SKM-1 treated with dmso at 0.1 percent for 144 hours (cell line): Measurements from ENCODE around the gene RRAS2.
"Not testable (repeated sequence)": the region's sequence is repeated elsewhere in the genome, so short reads cannot be mapped to it uniquely, and the experiment has no call there.

Experiments used
- DNase-seq: peaks from one replicate; lab custom pipeline; 2025; ENCODE audit not compliant: unreplicated experiment; lab: John Stamatoyannopoulos, UW

The RRAS2 gene

DNA sequence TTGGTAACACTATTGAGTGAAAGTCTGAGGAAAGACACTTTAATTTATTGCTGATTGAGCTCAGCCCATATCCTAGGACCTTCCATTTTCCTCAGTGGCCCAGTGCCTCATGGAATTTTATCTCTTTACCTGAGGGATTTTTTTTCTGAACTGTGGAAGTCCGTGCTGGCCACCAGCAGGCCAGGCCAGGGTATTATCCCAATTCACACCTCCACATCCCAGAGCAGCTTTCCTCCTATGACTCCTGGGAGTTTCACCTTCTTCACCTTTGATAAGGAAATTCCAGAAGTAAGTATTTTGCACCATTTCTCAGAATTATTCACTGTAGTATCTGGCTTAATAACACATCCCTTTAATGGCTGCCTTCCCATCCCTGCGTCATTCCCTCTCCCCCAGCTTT, 13.0 kb upstream of the RRAS2 start:
- DNase-seq, result no peak

DNA sequence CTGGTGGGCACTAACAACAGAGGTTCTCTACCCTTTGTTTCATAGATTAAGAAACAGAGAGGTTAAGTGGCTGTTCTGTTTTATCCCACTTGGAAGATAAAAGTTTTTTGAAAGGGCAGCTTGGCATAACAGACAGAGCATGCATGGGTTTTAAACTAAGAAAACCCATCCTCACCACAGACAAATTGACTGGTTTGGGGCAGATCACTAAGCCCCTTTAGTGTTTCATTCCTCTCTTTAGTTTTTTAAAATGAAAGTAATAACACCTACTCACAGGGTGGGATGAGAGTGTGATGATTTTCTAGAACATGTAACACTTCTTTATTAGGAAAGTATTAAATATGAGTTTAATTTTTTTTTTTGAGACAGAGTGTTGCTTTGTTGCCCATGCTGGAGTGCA, 12.3 kb upstream of the RRAS2 start:
- no peak for DNase-seq

DNA sequence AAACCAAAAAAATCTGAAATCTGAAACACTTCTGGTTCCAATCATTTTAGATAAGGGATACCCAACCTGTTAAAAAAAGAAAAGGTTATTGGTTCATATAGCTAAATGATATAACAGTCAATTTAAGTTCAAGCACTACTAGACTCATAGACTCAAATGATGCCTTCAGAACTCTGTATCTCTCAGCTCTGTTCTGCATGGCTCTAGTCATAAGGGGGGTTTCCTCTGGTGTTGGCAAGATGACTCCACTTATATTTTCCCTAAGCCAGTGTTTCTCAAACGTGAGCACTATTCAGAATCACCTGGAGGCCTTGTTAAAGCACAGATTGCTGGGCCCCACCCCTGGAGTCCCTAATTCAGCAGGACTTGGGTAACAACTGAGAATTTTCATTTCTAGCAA, 11.5 kb upstream of the RRAS2 start:
- DNase-seq, result no peak

DNA sequence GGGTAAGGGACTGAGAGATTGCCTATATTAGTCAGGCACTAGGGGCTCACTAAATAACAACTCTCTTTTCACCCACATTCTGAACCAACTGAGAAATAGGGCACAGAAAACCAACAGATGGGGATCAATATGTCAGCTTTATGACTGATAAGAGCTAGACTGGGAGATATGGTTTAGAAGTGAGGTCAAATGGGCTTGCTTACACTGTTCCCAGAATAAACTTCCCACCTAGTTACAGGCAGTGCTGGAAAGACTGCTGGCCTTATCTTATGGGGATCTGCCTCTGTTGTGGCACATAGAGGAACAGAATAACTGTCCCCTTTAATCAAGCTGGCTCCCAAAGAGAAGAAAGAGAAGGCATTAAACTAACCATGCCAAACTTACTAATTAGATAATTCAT, 10.6 kb upstream of the RRAS2 start:
- DNase-seq, result no peak

DNA sequence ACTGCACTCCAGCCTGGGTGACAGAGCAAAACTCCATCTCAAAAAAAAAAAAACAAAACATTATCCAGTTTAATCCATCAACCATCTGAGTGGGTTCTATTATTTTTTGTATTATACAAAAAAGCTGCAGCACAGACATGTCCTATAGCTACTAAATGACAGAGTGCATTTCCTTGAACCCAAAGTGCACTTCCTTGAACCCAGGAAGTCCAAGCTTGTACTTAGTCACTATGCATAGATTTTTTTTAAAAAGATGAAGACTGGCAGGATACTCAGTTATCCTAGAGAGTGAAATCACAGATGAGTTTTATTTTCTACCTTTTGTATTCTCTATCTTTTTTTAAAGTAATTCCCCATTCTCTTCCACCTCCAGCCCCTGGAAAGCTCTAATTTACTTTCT, 8.0 kb upstream of the RRAS2 start:
- DNase-seq, result no peak

DNA sequence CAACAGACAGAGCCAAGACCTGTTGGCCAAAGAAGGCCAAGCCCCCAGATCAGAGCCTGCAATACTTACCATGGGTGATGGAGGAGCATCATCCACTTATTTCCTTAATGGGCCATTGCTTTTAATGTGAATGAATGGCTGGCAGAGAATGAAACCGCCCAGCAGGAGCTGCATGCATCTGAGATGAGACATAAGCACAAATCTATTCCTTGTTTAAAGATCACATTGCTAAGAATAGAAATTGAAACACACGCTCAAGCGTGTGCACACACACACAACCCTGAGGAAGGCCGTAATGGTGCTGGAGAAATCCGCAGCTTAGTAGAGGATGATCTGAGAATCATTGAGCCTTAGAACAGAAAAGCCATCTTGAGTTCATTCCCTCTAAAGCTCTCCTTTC, 5.3 kb upstream of the RRAS2 start:
- DNase-seq, result no peak

DNA sequence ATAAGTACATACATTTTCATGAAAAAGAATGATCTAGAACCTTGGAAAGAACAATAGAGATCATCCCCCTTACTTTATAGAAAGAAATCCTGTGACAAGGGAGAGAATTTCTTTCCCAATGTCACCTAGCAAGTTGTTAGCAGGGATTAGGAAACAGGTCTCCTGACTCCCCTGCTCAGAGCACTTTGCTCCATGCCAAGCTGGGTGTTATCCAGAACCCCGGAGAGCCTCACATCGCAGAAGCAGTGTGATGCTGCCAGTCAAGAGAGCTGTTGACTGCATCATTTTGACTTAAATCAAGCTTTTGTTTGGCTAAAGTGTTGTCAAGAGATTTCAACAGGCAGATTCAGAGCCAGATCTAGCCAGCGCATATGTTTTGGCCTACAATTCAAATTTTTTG, 3.6 kb upstream of the RRAS2 start:
- no peak for DNase-seq

DNA sequence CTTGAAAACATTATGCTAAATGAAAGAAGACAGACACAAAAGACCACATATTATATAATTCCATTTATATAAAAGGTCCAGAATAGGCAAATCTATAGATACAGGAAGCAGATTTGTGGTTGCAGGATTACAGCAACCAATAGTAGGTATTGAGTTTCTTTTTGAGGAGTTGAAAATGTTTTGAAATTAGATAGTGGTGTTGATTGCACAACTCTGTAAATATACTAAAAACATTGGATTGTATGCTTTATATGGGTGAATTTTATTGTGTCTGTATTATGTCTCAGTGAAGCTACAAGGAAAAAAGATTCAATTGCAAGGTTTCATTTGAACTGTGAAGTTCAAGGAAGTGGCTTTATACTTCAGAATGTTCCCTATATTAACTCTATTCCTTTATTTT, 3.0 kb upstream of the RRAS2 start:
- no peak for DNase-seq

DNA sequence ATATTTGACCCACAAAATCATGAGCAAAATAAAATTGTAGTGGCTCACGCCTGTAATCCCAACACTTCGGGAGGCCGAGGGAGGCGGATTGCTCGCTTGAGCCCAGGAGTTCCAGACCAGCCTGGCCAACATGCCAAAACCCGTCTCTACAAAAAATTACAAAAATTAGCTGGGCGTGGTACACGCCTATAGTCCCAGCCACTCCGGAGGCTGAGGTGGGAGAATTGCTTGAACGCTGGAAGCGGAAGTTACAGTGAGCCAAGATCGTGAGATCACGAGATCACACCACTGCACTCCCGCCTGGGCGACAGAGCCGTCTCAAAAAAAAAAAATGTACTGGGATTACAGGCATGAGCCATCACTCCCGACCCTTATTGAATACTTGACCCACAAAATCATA, 2.0 kb upstream of the RRAS2 start:
- no peak for DNase-seq

DNA sequence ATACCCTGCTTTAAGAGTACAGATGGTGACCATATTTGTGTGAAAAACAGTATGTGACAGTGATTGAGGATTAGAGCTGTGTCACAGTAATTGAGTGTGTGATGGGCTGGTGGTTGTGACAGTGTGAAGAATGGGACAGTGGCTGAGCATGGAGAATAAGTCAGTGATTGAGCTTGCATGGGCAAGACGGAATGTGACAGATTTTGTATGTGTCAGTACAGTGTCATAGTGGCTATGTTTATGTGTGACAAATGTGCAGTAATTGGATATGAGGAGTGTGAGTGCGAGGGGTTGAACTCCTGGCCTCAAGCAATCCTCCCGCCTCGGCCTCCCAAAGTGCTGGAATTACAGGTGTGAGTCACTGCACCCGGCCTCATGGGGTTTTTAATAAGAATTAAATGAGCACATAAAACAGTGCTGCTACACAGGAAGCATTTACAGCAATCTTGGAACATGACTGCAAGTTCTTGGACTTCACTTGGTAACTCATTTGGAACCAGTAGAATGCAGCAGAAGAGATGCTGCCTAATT, 583 bp upstream of the RRAS2 start:
- no peak for DNase-seq

DNA sequence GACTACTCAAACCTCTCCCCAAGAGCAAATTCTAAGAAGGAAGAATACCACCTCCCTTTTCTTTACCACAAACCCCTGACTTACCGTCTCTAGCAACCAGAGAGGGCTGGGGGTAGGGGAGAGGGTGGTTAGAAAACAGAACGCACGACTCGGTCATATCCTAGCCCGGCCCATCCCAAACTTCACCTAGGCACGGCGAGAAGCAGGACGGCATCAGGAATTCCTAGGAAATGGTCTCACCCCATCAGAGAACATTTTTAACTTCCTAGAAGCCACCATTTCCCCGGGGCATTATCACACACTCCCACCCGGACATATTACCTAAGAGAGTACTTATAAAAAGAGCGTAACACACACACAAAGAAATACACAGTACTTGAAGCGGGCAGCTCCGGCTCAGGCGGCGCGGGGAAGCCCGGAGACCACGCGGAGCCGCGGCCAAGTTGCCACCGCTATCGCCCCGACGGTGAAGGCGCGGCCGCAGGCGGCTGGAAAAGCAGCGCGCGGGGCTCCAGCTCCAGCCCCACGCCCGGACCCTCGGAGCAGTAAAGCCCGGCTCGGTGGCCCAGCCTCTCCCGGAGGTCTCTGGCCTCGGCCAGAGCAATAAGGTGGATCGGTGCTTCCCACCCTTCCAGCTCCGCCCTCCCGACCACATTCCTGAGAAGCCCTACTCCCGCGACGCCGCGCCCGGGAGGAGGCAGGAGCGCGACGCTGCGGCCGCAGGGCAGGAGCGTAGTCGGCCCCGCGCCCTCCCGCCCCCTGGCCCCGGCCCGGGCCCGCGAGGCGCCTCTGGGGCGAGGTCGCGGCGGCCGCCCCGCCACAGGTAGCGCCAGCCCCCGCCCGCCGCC, 878 bp downstream of the RRAS2 start:
- DNase-seq, result no peak

DNA sequence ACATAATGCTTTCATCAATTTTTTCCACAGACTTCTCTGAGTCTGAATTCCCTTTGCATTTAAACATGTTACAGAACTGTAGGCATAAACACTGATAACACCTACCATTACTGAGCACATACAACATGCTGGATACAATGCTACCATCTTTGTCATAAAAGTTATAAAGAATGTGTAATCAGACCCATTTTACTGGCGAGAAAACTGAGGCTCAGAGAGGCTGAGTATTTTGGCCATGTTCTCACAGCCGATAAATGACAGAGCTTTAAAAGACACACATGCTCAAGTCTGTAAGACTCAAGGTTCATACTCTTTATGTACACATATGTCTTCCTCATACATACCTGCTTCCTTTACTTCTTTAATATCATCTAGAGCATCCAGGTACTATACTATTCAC, 2.6 kb downstream of the RRAS2 start:
- DNase-seq, result no peak

DNA sequence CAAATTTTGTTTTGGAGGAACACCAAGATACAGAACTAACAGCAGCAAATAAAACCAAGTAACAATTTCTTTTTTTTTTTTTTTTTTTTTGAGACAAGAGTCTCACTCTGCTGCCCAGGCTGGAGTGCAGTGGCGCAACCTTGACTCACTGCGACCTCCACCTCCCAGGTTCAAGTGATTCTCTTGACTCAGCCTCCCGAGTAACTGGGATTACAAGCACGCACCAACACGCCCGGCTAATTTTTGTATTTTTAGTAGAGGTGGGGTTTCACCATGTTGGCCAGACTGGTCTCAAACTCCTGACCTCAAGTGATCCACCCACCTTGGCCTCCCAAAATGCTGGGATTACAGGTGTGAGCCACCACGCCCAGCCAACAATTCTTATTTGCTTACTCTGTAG, 4.4 kb downstream of the RRAS2 start:
- not testable (repeated sequence) for DNase-seq

DNA sequence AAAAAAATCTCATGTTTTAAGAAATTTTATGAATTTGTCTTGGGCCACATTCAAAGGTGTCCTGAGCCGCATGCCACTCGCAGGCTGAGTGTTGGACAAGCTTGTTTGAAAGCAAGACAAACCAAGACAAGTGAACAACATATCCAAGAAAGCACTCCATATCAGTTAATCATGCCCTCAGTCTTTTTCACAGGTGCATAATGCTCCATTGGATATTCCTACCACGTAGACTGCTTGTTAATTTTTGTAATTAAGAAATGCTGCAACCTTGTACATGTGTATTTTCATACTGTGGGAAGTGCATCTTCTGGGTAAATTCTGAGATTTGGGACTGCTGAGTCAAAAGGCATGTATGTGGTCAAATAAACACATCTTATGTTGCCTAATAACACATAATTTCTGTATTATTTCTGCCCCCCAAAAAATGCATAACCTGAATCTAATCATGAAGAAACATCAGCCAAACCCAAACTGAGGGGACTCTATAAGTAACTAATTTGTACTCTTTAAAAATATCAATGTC, 8.2 kb downstream of the RRAS2 start:
- no peak for DNase-seq

DNA sequence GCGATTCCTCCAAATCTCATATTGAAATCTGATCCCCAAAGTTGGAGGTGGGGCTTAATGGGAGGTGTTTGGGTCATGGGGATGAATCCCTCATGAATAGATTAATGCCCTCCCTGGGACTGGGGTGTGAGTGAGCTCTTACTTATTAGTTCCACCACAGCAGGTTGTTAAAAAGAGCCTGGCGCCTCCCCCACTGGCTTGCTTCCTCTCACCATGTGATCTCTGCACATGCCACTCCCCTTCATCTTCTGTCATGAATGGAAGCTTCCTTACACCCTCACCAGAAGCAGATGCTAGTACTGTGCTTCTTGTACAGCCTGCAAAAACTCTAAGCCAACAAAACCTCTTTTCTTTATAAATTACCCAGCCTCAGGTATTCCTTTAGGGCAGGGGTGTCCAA, 8.8 kb downstream of the RRAS2 start:
- no peak for DNase-seq

DNA sequence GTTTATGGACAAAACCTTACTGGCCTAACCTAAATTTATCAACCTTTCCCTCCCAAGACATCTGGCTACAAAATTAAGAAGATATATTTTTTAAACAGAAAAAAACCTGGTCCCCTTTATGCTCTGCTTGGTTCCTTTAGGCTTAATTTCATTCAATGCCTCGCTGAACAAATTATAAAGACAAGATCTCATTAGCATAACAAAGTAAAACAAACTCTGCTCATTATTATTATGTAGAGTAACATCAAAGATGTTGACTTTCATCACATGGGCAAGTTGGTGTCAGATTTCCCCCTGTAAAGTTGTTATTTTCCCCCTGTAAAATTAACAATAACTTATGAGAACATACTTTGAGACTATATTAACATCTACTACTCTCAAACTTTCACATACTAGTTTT, 11.0 kb downstream of the RRAS2 start:
- DNase-seq, result no peak

DNA sequence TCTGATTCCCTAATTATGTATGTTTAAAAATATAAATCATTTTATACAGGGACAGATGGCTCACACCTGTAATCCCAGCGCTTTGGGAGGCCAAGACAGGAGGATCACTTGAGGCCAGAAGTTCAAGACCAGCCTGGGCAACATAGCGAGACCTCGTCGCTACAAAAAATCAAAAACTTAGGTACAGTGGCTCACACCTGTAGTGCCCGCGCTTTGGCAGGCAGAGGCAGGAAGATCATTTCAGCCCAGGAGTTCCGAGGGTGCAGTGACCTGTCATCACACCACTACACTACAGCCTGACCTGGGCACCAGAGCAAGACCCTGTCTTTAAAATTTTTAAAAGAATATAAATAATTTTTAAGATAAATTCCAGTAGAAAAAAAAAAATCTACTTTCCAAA, 11.5 kb downstream of the RRAS2 start:
- DNase-seq, result no peak

DNA sequence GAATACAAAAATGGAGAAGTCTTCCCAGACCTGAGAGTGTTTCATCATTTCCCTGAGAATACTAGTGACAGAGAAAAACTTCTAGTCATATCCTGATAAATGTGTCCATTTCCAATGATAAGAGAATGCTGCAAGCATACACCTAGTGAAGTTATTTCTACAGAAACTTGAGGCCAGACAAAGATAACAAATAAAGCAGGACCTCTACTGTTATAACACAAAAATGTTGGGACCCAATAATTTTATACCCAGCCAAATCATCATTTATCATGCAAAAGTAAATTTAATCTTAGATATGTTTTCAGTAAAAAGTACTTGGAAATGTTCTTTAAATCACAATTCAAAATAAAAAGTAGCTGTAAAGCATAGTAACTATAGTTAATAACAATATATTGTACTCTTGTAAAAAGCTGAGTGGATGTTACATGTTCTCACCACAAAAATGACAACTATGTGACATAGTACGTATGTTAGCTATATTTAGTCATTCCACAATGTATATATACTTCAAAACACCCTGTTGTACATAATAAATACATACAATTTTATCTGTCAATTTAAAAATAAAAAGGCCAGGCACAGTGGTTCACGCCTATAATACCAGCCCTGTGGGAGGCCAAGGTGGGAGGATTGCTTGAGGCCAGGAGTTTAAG, 12.6 kb downstream of the RRAS2 start:
- no peak for DNase-seq

DNA sequence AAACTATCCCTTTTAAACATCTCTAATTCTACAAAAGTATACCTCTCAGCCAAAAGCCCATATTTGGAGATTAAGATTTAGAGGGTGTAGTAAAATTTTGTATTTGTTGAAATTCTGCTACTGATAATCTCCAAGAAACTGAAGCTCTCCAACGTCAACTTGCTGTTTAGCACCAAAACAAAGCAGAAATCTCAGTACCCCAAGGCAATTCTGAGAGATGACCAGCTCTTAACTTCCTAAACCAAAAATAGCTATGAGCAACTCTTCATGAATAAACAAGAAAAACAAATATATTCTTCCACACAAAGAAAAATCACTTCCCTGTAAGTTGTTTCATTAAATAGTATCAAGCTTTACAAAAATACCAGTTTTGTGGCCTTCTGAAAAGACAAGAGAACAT, 13.3 kb downstream of the RRAS2 start:
- DNase-seq, result no peak

DNA sequence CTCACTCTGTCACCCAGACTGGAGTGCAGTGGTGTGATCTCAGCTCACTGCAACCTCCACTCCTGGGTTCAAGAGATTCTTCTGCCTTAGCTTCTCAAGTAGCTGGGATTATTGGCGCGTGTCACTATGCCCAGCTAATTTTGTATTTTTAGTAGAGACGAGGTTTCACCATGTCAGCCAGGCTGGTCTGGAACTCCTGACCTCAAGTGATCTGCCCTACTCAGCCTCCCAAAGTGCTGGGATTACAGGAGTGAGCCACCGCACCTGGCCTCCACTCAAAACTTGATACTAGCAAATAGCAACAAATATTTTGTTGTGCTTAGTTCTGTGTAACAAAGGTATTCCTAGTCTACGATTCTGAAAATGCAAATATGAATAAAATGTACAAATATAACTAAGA, 14.0 kb downstream of the RRAS2 start:
- DNase-seq, result not testable (repeated sequence)

DNA sequence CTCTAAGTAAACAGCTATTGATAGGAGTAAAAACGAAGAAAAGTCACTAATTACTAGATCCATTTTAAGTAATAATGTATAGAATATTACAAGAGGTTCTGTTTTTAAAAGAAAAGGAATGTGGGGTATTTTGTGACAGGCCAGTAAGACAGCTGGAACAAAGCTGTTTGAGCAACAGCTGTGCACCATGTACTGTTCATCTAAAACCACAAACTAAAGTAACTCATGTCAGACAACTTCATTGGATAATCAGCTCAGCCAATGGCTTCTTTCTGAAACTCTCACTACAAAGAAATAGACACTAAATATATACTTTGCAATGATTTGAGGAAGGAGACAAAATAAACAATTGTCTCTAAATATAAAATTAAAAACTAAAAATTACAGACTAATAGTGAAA, 16.1 kb downstream of the RRAS2 start:
- DNase-seq, result no peak

DNA sequence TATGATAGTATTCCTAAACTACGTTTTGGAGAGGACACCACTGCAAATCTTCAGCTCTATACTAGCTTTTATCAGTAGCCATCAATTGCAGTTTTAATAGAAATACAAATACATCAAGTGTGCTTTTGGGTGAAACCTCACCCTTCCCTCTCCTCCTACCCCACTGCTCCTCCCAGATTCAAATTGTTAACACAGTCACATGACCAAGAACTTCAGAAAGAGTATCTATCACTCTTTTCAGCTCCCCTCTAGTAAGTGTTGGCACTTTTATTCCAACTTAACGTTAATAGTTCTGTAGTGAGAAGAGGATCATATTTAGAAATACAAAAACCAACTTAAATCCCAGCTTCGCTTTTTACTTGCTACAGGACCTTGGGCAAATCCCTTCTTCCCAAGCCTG, 17.0 kb downstream of the RRAS2 start:
- no peak for DNase-seq
